Astrocyte (in vitro differentiated cells and primary cell): ENCODE measurements around the gene FZD10. TPM values are rescaled to one million over a fixed set of nuclear protein-coding genes. Genes with fewer than 3 reads are reported as not detected.

Experiments used
- DNase-seq: peaks from one replicate; pipeline ENCODE4 v3.0.0-alpha.2; 2010; ENCODE audit warnings: low read depth
- FAIRE-seq: peaks from 2 replicates; lab custom pipeline; 2011; peaks lifted over from hg19 to GRCh38; lab: Jason Lieb, UNC
- H2AFZ ChIP-seq: 2 replicates; pipeline ENCODE4 v1.6.0; 2012; ENCODE audit warnings: low read depth, low read length, inconsistent platforms
- H3K27ac ChIP-seq: 2 replicates; pipeline ENCODE4 v1.5.1; 2011; ENCODE audit warnings: low read depth, low read length, inconsistent platforms
- H3K27me3 ChIP-seq: 2 replicates; pipeline ENCODE4 v1.6.0; 2011; ENCODE audit warnings: low read length, inconsistent platforms; ENCODE audit not compliant: insufficient read depth
- H3K36me3 ChIP-seq: 2 replicates; pipeline ENCODE4 v1.5.1; 2011; ENCODE audit warnings: low read length, inconsistent platforms; ENCODE audit not compliant: insufficient read depth
- H3K4me1 ChIP-seq: 2 replicates; pipeline ENCODE4 v1.5.1; 2011; ENCODE audit warnings: low read length, inconsistent platforms; ENCODE audit not compliant: insufficient read depth
- H3K4me2 ChIP-seq: 2 replicates; pipeline ENCODE4 v1.6.0; 2012; ENCODE audit warnings: low read length, inconsistent platforms
- H3K4me3 ChIP-seq: 2 replicates; pipeline ENCODE4 v1.5.1; 2011; ENCODE audit warnings: low read depth, mild to moderate bottlenecking, low read length, inconsistent platforms; ENCODE audit not compliant: insufficient read depth
- H3K79me2 ChIP-seq: 2 replicates; pipeline ENCODE4 v1.6.0; 2012; ENCODE audit warnings: mild to moderate bottlenecking, low read length, inconsistent platforms; ENCODE audit not compliant: insufficient read depth
- H3K9ac ChIP-seq: 2 replicates; pipeline ENCODE4 v1.6.0; 2012; ENCODE audit warnings: mild to moderate bottlenecking, low read length, inconsistent platforms
- H3K9me3 ChIP-seq: 2 replicates; pipeline ENCODE4 v1.5.1; 2012; ENCODE audit warnings: low read depth, mild to moderate bottlenecking, low read length, inconsistent platforms; ENCODE audit not compliant: insufficient read depth
- H4K20me1 ChIP-seq: 2 replicates; pipeline ENCODE4 v1.6.0; 2012; ENCODE audit warnings: low read length, inconsistent platforms; ENCODE audit not compliant: insufficient read depth
- H3K27ac Mint-ChIP-seq: one replicate; pipeline ENCODE4 v1.8.0; 2021; ENCODE audit warnings: mild to moderate bottlenecking, mixed read lengths; ENCODE audit not compliant: unreplicated experiment
- H3K27me3 Mint-ChIP-seq: one replicate; pipeline ENCODE4 v1.8.0; 2021; ENCODE audit warnings: low read depth, mixed read lengths; ENCODE audit not compliant: unreplicated experiment
- H3K36me3 Mint-ChIP-seq: one replicate; pipeline ENCODE4 v1.8.0; 2021; ENCODE audit warnings: low read depth, mixed read lengths; ENCODE audit not compliant: unreplicated experiment
- H3K4me1 Mint-ChIP-seq: one replicate; pipeline ENCODE4 v1.8.0; 2021; ENCODE audit warnings: low read depth, mixed read lengths; ENCODE audit not compliant: unreplicated experiment
- H3K4me3 Mint-ChIP-seq: one replicate; pipeline ENCODE4 v1.8.0; 2021; ENCODE audit warnings: mild to moderate bottlenecking, moderate library complexity, mixed read lengths; ENCODE audit not compliant: unreplicated experiment
- H3K9me3 Mint-ChIP-seq: one replicate; pipeline ENCODE4 v1.8.0; 2021; ENCODE audit warnings: mild to moderate bottlenecking, mixed read lengths; ENCODE audit not compliant: unreplicated experiment
- EZH2 ChIP-seq: IDR thresholded peaks from 2 replicates; pipeline ENCODE4 v1.6.1; 2012; ENCODE audit warnings: mild to moderate bottlenecking, low read length, inconsistent platforms; ENCODE audit not compliant: insufficient read depth
- total RNA-seq: library from RNA; stranded (reverse); gene quantifications from 2 replicates; pipeline ENCODE4 v1.2.1, GENCODE V29; 2021
- TF ChIP-seq, protein P1 (sequence below): IDR thresholded peaks from 2 replicates; pipeline ENCODE4 v1.5.1; 2011; ENCODE audit warnings: low read depth, mild to moderate bottlenecking, inconsistent platforms, low read length, moderate library complexity; ENCODE audit not compliant: insufficient read depth

The FZD10 gene
- total RNA-seq, 1 donor from 2014 or later = not detected

DNA sequence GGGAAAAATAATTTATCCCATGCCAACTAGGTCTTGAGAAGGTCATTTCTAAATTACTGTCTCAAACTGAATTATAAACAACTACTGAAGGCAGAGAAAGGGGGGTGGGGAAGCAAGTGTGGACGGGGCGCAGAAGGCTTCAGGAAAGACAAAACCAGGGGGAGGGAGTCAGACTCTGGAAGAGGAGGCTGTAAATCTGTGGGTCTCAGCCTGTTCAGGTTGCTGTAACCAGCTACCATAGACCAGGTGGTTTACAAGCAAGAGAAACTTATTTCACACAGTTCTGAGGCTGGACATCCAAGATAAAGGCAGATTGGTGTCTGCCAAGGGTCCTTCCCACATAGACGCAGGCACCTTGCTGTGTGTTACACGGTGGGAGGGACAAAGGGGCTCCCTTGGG is 39.9 kb upstream of the FZD10 start:
- Histone ChIP-seq H4K20me1 (no peaks in the 10 kb centered on the region), H3K4me2 (no peak overlapping the region), H3K9ac (no peak overlapping the region), H3K36me3 (no peaks in the 10 kb centered on the region), H2AFZ (no peak overlapping the region), H3K27me3 (no peaks in the 10 kb centered on the region), H3K4me1 (no peaks in the 10 kb centered on the region), H3K79me2 (no peaks in the 10 kb centered on the region), H3K9me3 (peaks cover 10% of the 10 kb centered on the region), H3K27ac (no peak overlapping the region), H3K4me3 (no peak overlapping the region)
- no peak for TF ChIP-seq EZH2
- TF ChIP-seq, protein P1, sequence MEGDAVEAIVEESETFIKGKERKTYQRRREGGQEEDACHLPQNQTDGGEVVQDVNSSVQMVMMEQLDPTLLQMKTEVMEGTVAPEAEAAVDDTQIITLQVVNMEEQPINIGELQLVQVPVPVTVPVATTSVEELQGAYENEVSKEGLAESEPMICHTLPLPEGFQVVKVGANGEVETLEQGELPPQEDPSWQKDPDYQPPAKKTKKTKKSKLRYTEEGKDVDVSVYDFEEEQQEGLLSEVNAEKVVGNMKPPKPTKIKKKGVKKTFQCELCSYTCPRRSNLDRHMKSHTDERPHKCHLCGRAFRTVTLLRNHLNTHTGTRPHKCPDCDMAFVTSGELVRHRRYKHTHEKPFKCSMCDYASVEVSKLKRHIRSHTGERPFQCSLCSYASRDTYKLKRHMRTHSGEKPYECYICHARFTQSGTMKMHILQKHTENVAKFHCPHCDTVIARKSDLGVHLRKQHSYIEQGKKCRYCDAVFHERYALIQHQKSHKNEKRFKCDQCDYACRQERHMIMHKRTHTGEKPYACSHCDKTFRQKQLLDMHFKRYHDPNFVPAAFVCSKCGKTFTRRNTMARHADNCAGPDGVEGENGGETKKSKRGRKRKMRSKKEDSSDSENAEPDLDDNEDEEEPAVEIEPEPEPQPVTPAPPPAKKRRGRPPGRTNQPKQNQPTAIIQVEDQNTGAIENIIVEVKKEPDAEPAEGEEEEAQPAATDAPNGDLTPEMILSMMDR = no peak
- Mint-ChIP-seq H3K9me3 (peaks cover 18% of the 10 kb centered on the region), H3K27ac (no peak overlapping the region), H3K27me3 (no peaks in the 10 kb centered on the region), H3K4me1 (no peaks in the 10 kb centered on the region), H3K36me3 (no peaks in the 10 kb centered on the region), H3K4me3 (no peak overlapping the region)
- FAIRE-seq (no peak), DNase-seq (no peak)

DNA sequence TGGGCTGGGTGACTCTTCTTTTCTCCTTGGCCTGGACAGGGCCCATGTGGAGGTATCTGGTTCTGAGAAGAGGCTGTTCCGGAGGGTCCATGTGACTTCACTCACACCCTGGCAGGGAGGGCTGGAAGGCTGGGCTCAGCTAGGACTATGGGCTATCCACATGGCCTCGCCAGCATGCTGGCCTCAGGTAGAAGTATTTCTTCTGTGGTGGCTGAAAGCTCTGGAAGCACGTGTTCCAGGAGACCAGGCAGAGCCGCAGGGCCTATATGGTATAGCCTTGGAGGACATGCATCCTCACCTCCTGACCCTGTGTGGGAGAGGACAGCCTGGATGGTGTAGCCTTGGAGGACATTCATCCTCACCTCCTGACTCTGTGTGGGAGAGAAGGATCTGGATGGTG is 38.2 kb upstream of the FZD10 start:
- peaks cover 14% of the 10 kb centered on the region for H3K9me3 ChIP-seq
- Mint-ChIP-seq H3K27me3 (no peaks in the 10 kb centered on the region), H3K36me3 (no peaks in the 10 kb centered on the region)

DNA sequence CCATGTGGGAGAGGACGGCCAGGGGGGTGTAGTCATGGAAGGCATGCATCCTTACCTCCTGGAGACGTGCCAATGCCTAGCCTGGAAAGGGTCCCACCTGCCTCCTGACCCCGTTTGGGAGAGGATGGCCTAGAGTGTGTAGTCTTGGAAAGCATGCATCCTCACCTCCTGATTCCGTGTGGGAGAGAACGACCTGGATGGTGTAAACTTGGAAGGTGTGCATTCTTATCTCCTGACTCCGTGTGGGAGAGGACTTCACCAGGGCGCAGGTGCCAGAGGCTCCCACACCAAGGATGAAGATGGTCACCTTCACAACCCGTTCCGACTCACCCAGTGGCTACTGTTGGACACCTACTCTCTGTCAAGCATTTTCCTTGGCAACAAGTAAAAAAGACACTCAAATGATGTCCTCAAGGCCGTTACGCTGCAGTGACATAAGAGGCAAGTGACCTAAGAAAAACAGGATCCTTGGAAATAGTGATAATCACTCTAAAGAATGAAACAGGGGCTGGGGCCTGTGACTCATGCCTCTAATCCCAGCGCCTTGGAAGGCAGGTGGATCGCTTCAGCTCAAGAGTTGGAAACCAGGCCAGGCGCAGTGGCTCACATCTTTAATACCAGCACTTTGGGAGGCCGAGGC is 37.5 kb upstream of the FZD10 start:
- TF ChIP-seq EZH2 = no peak
- TF ChIP-seq, protein P1 = no peak
- Mint-ChIP-seq H3K9me3 (peaks cover 18% of the 10 kb centered on the region), H3K4me1 (no peaks in the 10 kb centered on the region), H3K36me3 (no peaks in the 10 kb centered on the region), H3K27ac (no peak overlapping the region), H3K4me3 (no peak overlapping the region), H3K27me3 (no peaks in the 10 kb centered on the region)
- H3K27ac ChIP-seq = no peak overlapping the region
- no peaks in the 10 kb centered on the region for H3K27me3 ChIP-seq
- no peaks in the 10 kb centered on the region for H3K4me1 ChIP-seq
- DNase-seq (no peak), FAIRE-seq (no peak)
- no peaks in the 10 kb centered on the region for H3K79me2 ChIP-seq
- H3K9me3 ChIP-seq = peaks cover 12% of the 10 kb centered on the region
- H3K4me3 ChIP-seq = no peak overlapping the region
- H3K9ac ChIP-seq = no peak overlapping the region
- no peaks in the 10 kb centered on the region for H3K36me3 ChIP-seq
- H2AFZ ChIP-seq = no peak overlapping the region
- H3K4me2 ChIP-seq = no peak overlapping the region
- no peaks in the 10 kb centered on the region for H4K20me1 ChIP-seq

More for the DNA sequence above, 38.2 kb upstream of the FZD10 start:
- Histone ChIP-seq H2AFZ (no peak overlapping the region), H4K20me1 (no peaks in the 10 kb centered on the region), H3K27ac (no peak overlapping the region), H3K4me3 (no peak overlapping the region), H3K9ac (no peak overlapping the region), H3K36me3 (no peaks in the 10 kb centered on the region), H3K27me3 (no peaks in the 10 kb centered on the region), H3K79me2 (no peaks in the 10 kb centered on the region), H3K4me2 (no peak overlapping the region), H3K4me1 (no peaks in the 10 kb centered on the region)
- TF ChIP-seq EZH2 = no peak
- TF ChIP-seq, protein P1 = no peak
- H3K4me1 Mint-ChIP-seq = no peaks in the 10 kb centered on the region
- no peak overlapping the region for H3K27ac Mint-ChIP-seq
- H3K4me3 Mint-ChIP-seq = no peak overlapping the region
- H3K9me3 Mint-ChIP-seq = peaks cover 16% of the 10 kb centered on the region
- FAIRE-seq = no peak
- DNase-seq = no peak
